Epithelial cell of proximal tubule (primary cell): Measurements from ENCODE around the gene SYT1. TPM values are rescaled to one million over a fixed set of nuclear protein-coding genes. Genes with fewer than 3 reads are reported as not detected.

Experiments used
- DNase-seq: peaks from one replicate; pipeline ENCODE4 v3.0.0-alpha.2; 2011; ENCODE audit warnings: low read depth
- H3K4me3 ChIP-seq: 2 replicates; pipeline ENCODE4 v1.5.1; 2011; ENCODE audit warnings: low read depth, mild to moderate bottlenecking, low read length
- CTCF ChIP-seq: conservative IDR thresholded peaks from 2 replicates; pipeline ENCODE4 v1.5.1; 2012; ENCODE audit warnings: low read depth, mild to moderate bottlenecking, low read length
- total RNA-seq: library from RNA; depleted of rRNA; stranded (reverse); fragments of >200 nt; gene quantifications from 2 replicates; pipeline ENCODE4 v1.2.3, GENCODE V29; 2015

Gene SYT1
- total RNA-seq, 1 donor from 2014 or later, result 2.0 TPM

GRCh38 chr12:79309039-79309438, 444.5 kb downstream of the SYT1 start:
- DNase-seq, result no peak
- no peak for TF ChIP-seq CTCF
- H3K4me3 ChIP-seq, result no peak overlapping the region

GRCh38 chr12:79317179-79317847, 452.7 kb downstream of the SYT1 start:
- TF ChIP-seq CTCF, result no peak
- no peak overlapping the region for H3K4me3 ChIP-seq
- DNase-seq, result no peak

GRCh38 chr12:79322905-79323304, 458.3 kb downstream of the SYT1 start:
- no peak for DNase-seq
- TF ChIP-seq CTCF, result no peak
- no peak overlapping the region for H3K4me3 ChIP-seq

GRCh38 chr12:79324571-79324970, 460.0 kb downstream of the SYT1 start:
- no peak overlapping the region for H3K4me3 ChIP-seq
- no peak for DNase-seq
- TF ChIP-seq CTCF, result no peak

GRCh38 chr12:79326222-79326621, 461.6 kb downstream of the SYT1 start:
- TF ChIP-seq CTCF, result no peak
- no peak for DNase-seq
- H3K4me3 ChIP-seq, result no peak overlapping the region

- DNase-seq, result no peak
- H3K4me3 ChIP-seq, result no peak overlapping the region
- no peak for TF ChIP-seq CTCF
Observed at GRCh38 chr12:79326663-79327062, 462.1 kb downstream of the SYT1 start.

GRCh38 chr12:79327465-79327864, 462.9 kb downstream of the SYT1 start:
- DNase-seq, result no peak
- no peak overlapping the region for H3K4me3 ChIP-seq
- TF ChIP-seq CTCF, result no peak
